NCI-H1694 (cell line): ENCODE measurements around the gene LMO7.

Source experiments
- DNase-seq: peaks from one replicate; lab custom pipeline; 2025; lab: John Stamatoyannopoulos, UW

Gene LMO7

DNA sequence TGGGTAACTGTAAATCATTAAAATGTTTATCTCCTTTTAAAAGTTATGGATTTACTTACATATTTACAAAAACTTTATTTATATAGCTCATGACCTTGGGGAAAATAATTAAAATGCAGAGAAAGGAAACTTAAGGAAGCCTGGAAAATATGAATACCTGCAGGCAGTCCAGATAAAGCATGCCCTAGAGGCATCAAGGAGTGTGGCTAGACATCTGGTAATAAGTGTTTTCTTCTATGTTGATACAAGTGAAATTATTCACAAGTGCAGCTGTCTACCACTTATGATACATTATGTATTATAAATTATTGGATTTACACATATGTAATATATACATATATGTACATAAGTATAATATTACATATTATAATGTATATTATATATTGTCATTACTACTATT is 207.9 kb downstream of the LMO7 start:
- no peak for DNase-seq

DNA sequence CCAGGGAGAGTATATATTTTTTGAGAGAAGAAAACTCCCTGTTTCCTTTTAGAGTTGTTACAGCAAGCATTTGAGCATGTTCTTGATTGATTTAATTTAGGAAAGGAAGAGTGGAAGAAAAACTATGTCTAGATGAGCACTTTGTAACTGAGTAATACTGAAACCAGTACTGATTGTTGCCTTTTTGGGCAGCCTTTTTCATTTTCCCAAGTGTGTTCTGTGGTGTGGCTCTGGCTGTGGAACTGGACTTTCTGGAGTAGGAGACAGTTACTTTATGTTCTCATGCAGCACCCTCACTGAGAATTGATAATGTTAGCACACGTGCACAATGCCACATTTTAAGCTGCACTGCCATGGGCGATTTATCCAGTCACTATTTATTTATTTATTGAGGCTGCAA is 211.5 kb downstream of the LMO7 start:
- DNase-seq, result no peak

DNA sequence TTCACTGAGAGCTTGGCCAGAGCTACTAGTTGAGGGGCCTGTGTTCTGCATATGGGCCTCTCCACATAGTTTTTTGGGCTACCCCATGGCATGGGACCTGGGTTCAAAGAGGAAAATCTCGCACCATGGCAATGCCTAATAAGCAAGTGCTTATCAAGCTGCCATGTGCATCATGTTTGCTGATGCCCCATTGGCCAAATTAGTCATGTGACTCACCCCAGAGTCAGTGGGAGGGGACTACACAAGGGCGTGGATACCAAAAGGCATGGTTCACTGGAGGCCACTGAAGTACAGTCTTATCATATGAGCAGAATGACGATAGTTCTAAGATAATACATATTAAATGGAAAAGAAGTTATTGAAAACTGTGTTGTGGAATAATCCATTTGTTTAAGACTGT is 214.8 kb downstream of the LMO7 start:
- no peak for DNase-seq

DNA sequence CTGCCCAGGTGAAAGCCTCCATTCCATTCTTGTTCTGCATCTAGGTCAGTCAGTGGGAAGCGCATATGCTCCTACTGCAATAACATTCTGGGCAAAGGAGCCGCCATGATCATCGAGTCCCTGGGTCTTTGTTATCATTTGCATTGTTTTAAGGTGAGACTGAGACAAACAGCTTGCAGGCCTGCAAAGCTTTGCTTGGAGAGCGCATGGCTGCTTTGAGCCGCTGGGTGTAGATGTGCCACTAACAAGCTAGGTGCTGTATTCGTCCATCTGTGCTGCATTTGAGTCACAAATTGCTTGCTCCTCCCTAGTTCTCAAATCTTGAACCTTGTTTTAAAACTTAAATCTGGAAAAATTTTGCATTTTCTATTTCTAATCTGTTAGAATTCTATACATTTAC is 219.1 kb downstream of the LMO7 start:
- no peak for DNase-seq

DNA sequence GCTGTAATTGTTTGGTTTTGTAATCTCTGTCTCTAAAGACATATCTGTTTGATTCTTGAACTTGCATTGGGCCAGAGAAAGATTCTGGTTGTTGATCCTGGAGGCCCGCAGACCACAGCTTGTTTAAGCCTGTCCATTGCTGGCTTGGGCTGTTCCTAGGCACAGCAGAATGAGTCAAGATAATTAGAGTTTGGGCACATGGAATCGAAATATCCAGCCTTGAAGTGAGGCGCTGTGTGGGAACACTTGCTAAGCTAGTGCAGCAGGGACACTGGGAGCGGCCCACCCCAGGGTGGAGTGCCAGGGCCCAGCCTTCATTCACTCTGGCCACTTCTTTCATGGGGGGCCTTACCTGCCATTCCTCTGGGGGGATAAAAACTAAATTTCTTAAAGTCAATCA is 219.7 kb downstream of the LMO7 start:
- no peak for DNase-seq

DNA sequence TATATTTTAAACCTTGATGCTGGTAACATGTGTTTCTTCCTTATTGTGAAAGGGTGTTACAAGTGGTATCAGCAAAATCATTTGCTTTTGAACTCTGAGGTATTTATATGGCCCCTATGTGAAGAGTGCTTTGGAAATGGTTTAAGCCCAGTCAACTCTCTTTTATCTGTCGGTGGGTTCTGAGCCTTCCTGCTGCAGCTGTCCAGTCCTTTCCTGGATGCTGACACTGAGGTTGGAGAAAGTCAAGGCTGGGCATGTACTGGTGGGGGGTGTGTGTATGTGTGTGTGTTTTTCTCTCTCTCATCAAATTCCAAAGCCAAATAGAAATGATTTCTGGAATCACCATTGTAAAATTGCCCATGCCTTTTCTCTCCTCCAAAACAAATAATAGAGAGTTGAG is 221.2 kb downstream of the LMO7 start:
- DNase-seq, result no peak

DNA sequence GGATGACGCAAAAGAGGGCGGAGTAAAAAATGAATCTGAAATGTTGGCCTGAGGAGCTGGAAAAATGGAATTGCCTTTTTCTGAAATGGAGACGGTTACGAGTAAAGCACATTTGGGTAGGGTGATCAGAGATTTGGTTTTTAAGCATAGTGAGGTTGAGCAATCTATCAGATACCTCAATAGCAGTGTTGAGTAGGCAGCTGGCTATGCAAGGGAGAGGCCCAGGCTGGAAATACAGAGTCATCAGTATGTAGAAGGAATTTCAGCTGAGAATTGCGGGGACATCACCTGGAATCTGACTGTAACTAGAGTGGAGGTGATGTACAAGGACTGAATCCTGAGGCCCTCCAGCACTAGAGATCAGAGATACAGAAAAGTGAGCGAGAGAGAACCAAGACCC is 224.8 kb downstream of the LMO7 start:
- DNase-seq, result no peak

DNA sequence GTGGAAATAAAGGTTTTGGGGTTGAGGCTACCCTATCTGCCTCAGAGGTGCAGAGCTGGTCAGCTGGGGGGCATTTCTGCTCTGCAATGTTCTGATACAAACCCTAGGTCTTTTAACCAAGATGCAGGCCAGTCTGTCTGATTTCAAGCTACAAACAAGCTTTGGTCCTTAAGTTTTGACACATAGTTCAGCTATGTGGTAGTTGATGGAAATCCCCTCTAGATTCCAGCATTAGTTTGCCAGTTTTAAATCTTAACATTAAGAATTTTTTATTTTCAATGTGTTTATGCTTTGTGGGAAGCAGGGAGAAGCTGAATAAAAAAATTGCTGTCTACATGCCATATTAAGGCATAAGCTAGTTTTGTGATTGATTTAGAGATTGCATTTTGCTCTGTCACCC is 225.7 kb downstream of the LMO7 start:
- DNase-seq, result no peak

DNA sequence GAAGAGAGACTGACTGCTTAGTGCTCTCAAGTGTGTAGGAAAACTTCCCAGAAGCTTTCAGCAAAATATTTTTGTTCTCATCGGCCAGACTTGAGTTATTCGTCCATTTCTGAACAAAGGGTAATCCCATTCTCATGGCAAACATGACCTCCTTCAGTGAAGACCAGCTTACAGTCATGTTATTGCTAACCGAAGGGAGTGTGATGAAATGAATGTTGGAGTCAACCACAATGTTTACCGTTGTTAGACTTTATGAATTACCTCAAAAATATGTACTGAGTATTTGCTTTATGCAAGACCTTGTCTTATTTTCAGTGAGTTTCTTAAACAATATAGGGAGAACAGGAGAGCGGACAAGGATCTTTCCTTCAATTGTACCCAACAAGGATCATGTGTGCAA is 228.6 kb downstream of the LMO7 start:
- no peak for DNase-seq

DNA sequence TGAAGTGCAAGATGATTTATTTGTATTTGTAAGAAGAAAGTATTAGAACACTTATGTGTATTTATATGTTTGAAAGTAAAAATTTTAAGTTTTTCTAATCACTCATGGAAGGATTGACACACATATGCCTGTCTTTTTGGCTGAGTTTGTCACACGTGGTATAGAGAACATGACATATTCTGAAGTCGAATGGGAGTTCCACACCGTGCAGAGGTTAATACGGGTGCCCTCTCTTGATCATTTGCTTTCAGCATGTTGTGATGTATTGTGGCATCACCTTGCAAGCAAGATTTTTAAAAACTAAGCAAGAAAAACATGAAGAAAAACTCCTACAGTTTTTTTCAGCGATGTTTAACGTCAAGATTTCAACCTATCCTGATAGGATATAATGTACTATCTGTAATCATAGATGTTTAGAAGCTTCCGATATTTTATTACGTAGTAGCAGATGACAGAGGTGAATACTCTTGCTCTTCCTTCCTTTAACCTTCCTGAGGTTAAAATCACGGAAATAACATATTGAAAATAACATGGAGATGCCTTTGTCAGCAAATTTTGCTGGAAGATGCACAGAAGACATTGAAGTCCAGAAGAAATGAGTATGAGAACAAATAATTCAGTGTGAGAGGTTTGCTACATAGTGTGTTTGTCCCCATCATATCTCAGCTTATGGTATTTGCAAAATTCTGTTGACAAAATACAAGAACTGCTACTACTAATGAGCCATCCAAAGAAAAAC is 231.4 kb downstream of the LMO7 start:
- DNase-seq, result no peak

DNA sequence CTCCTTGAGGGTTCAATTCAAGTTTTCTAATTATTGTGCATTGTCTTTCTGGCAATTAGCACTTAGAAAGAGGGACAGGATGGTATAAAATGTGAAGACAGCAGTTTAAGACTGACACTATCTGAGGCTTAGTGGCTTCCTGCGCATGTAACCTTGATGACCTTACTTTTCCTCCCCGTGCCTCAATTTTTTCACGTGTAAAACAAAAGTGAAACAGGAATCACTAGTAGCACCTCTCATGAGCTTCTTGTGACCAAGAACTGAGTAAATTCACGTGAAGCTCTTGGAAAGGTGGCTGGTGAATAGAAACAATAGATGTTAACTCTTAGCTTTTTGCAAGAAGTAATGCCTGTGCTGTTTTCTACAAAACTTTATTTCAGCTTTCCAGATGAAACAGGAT is 233.9 kb downstream of the LMO7 start:
- no peak for DNase-seq

DNA sequence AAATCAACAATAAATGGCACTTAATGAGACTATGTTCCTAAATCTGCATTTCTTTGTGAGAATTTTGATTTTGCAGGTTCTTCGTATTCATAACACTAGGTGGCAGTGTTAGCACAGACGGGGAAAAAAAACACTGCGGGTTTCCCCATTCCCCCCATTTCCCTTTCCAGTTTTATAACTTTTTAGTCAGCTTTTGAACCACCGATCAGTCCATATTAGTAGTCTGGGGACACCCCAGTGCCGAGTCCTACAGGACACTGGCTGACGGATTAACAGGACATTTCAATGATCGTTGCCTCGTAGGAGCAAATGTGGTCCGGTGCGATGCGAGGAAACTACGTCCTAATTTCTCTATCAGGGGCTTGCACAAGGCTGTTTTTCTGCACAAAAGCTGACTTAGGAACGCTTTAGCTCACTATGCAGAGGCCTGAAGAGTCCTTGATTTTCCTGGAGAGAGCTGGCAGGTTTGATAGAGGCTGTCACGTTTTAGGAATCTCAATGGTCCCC is 234.3 kb downstream of the LMO7 start:
- DNase-seq, result peak; percentile 34

DNA sequence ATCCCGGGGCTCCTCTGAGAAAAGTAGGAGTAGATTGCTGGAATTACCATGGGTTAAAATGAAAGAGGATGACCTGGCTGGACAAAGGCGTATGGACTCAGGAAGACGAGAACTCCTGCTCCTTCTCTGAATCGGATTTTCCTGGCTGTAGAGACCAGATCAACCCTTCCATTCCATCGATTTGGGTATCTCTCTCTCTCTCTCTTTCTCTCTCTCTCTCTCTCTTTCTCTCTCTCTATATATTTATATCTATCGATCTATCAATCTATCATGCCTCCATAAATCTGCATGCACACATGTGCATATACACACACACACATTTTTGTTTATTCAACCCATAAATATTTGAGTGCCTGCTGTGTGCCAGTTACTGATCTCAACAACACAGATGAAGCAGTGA is 234.9 kb downstream of the LMO7 start:
- DNase-seq, result no peak

DNA sequence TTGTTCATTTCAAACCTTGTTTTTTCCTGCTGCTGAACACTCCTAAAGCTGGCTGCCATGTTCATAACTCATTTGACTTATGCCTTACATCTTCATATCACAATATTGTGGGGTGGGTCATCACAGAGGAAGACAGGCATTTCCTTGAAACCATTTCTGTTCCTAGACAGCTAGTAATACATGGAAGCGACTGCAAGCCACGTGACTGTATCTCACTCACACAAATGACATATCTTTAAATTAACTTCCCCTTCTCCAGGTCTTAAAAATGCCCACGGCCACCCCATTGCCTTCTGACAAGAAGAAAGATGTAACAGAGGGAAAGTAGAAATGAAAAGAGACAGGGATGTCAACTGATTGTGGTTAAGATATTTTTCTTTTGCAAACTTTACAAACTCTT is 236.8 kb downstream of the LMO7 start:
- DNase-seq, result no peak

DNA sequence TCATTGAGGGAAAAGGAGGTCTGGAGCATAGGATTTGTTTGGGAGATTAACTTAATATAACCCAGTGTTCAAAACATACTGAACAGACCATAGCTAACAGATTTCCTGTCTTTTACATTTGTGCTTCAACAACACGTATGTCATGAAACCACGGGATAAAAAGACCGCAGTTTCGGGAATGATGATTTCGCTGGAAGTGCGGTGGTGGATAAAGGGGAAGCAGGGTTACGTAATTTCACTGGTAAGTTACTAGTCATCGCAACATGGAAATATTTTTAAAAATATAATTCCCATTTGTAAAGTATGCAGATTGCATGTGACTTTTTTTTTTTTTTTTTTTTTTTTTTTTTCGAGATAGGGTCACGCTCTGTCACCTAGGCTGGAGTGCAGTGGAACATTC is 237.4 kb downstream of the LMO7 start:
- DNase-seq, result no peak

DNA sequence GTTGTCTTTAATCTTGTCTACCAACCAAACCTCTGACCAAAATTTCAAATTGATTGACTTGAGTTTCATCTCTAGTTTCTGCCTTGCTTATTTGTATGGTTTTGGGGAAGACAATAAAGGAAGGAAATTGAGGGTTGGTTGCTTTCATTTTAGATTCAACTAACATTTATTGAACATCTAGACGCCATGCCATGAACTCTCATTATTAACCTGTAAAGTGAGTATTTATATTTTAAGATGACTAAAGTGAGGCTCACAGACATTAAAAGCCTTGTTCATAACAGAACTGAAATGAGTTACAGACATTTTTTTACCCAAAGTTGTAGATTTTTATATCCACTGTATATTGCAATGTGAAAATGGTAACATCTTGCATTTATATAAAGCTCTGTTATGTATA is 239.3 kb downstream of the LMO7 start:
- no peak for DNase-seq

DNA sequence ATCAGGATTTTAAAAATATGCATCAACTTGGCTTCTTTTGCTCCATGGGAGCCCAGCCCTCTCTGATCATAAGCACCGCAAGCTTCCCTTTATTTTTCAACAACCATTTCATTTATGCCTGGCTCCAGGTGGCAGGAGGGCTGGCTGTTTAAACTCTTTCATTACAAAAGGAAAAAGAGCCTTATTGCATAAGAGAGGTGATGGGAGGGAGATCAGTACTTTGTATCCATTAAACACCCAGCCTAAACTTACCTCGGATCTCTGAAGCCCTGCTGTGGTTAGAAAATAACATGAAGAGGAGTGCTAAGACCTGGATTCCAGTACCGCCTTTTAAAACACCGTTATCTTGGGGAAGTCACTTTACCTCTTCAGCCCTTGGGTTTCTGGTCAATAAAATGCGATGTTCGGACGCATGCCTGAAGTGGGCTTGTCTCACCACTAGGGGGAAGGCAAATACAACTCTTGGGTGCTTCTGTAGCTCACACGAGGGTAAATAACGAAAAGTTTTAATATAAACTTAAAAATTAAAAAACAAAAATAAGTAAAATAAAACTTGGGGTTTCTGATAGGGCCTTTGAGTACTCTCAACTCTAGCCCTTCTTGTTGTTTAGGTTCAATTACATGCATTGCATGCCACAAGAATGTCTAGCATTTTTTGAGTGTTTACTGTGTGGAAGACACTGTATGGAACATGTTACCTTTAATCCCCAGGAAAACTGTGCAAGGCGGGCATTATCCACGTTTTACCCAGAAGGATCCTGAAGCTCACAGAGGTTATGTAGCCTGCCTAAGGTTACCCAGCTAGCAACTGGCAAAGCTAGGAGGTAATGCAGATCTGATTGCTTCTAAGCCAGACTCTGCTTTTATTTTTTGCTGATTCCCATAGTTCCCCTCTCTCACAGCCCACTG is 240.3 kb downstream of the LMO7 start:
- peak; percentile 62 for DNase-seq

DNA sequence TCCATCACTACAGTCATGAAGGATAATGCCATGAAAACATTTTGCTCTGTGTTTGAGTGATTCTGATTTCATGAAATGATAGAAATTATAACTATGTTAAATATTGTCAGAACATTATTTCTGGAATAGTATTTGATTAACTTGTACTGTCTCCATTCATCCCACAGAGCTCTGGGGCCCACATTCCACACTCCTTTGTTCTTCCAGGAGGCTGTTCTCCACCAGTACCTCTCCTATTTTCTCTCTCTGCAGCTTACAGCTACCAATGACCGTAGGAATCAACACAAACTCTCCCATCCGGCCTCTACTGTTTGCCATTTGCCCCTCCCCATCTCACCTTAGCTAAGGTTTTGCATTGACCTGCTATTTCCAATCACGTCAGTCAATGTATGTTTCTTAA is 240.9 kb downstream of the LMO7 start:
- DNase-seq, result no peak

DNA sequence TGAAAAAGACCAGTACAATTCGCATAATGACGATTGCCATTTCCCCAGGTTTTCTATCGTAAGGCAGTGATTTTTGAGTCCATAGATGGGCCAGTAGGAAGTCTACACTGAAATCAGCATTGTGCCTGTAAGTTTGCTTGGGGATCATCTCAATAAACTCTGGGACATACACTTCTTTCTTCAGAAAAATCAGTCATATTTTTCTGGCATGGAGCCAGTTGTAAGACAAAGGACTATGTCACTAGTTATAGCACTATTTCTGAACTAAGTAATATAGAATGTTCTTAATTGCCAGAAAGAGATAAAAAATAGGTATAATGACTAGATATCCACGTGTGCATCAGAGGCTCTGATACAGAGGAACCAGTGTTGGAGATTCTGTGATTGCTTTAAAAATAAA is 243.5 kb downstream of the LMO7 start:
- no peak for DNase-seq

DNA sequence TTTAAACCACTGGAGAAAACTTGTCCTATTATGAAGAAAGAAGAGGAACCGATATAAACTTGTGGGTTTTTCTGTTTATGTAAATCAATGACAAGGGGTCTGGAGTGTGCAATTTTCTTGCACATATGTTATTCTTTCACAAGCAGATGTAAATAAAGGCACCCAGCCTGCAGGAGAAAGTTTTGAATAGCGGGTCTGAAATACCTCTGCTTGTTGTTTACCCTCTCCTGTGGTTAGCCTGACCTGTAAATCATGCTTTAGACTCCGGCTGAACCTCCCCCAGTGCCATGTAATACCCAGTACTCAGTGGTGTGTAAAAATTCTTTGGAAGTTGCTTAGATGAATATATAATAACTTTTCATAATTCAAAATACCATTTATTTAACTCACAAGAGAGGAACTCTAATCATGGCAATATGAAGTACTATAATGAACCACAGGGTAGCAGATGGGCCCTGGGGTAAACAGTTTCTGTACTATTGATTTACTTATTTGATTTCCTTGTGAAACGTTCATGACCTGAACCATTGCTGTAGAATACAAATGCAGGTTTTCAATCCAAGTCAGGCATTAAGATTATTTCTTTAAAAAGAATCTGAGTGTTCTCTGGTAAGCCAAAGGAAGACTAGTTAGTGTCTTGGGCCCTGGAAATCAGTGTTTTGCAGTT is 245.1 kb downstream of the LMO7 start:
- DNase-seq, result no peak

DNA sequence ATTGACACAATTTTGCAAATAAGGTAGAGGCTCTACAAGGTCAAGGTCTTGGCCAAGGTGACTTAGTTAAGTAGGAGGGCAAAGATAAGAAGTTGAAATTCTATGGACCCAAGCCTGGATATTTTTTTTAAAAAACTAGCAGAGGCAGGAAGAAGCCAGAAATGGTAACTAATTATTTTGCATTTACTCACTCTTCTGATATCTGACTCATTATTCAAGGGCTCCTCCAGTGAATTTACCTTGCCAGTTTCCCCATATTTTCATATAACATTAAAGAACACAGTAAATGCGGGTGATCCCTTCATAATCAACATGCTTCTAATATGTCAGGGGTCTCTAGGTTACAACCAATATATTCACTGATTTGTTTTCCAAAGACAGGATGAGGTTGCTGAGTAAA is 246.1 kb downstream of the LMO7 start:
- no peak for DNase-seq

DNA sequence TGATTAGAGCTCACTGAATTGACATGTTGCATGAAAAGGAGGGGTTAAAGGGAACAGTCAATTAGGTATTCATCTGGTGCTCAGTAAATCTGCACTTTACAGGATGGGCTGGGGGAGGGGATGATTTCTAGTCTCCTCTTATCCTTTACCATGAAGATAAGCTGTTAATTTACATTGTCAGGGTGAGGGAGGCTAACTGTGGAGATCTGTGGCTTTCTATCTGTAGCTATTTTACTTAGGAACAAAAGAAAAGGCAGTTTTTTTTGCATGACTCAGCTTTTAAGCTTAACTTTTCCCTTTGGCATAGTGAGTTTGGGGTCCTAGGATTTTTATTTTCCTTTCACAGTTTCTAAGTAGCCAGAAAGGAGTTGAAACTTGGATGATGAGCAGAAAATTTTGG is 253.3 kb downstream of the LMO7 start:
- no peak for DNase-seq

DNA sequence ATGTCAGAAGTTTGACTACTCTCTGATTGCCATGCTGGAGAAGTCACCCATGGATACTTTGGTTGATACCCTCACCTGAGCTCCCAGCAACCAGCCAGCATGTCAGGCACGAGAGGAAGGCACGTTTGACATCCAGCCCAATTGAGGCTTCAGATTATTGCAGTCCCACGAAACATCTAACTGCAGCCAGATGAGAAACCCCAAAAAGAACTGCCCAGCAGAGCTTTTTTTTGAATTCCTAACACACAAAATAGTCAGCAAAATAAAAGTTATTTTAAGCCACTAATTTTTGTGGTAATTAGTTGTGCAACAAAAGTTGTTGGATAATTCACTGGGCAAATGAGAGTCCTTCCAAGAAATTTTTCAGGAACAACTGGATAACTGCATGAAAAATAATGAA is 259.0 kb downstream of the LMO7 start:
- no peak for DNase-seq
